GF-D8 (cell line): Measurements from ENCODE around the gene HTR1D.

ENCODE experiments used
- DNase-seq: peaks from one replicate; lab custom pipeline; 2025; lab: John Stamatoyannopoulos, UW

Gene HTR1D

DNA sequence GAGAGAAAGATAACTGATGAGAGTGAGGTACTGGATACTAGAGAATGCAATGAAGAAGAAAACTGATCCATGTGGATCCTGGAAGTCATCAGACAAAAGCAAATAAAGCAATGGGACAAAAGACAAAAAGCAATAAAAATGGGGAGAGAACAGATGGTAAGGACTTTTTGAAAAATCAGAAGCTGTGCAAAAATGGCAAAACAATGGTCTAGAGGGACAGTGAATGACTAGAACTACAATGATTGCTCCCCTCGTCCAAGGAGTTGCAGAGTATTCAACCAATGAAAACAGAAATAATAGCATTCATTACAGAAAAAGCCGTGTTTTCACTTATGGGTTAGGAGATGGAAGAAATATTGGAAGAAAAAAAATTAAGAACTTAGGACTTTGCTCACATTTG is 67.2 kb downstream of the HTR1D start:
- no peak for DNase-seq

DNA sequence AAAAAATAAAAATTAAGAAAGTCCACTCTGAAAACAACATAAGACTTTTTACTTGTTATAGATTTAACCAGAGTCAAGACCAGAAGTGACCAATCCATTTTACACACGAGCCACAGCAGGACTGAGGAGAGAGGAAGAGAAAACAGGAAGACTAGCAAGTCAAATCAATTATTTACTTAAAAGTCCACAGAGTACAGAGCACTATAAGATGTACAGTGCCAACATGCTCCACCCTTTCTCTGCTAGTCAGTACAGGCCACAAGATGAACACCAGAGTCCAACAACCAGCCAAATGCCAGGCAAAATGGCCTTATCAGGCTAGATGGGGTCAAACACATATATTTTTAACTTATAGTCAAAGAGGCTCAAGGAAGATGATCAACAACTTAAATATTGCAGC is 68.2 kb downstream of the HTR1D start:
- DNase-seq, result no peak

DNA sequence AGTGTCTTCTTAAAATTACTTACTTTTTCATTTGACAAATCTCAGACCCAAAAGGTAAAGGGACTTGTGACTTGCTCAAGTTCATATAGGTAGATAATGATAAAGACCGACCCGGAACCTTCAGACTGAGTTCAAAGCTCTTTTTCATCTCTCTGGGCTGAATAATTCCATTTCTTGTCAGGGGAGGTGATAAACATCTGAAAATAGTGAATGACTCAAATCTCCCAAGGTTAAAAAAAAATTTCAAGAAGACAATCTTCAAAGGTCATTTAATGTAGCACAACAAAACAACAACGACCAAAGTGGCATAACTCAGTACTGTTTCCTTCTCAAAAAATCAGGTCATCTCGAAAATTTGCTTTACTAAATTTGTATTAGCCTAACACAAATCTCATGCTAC is 69.2 kb downstream of the HTR1D start:
- DNase-seq, result no peak
